Activated naive CD8-positive, alpha-beta T cell treated with anti-CD3 and anti-CD28 coated beads, Interleukin-2, amount 10 ng/mL, durations not matched to agents 7 days and 5 days (primary cell): Measurements from ENCODE around the gene P2RY12. TPM values are rescaled to one million over a fixed set of nuclear protein-coding genes. Genes with fewer than 3 reads are reported as not detected.

ENCODE experiments used
- ATAC-seq: fragments of 150-1000 bp; cut with Tn5 transposase; one replicate; pipeline ENCODE4 v1.10.0; 2021; ENCODE audit warnings: low read depth, moderate library complexity
- POLR2A ChIA-PET: fragments of 350-600 bp; sonication (Branson Sonifier 250); formaldehyde crosslinking; loops from one replicate; lab custom pipeline; 2021; ENCODE audit warnings: antibody characterized with exemption; lab: Charles Lee
- DNase-seq: peaks from one replicate; pipeline ENCODE4 v3.0.0; 2021
- H3K27ac Mint-ChIP-seq: one replicate; pipeline ENCODE4 v1.8.0; 2022; ENCODE audit warnings: mild to moderate bottlenecking, mixed read lengths
- H3K27me3 Mint-ChIP-seq: one replicate; pipeline ENCODE4 v1.8.0; 2022; ENCODE audit warnings: mild to moderate bottlenecking, moderate library complexity, mixed read lengths
- H3K36me3 Mint-ChIP-seq: one replicate; pipeline ENCODE4 v1.8.0; 2021; ENCODE audit warnings: mild to moderate bottlenecking, mixed read lengths
- H3K4me1 Mint-ChIP-seq: one replicate; pipeline ENCODE4 v1.8.0; 2021; ENCODE audit warnings: mixed read lengths
- H3K4me3 Mint-ChIP-seq: one replicate; pipeline ENCODE4 v1.8.0; 2022; ENCODE audit warnings: mild to moderate bottlenecking, moderate library complexity, mixed read lengths
- H3K9me3 Mint-ChIP-seq: one replicate; pipeline ENCODE4 v1.8.0; 2021; ENCODE audit warnings: mixed read lengths
- total RNA-seq, 2 experiments: library from RNA; stranded (reverse); gene quantifications; one replicate each; pipeline ENCODE4 v1.2.3, GENCODE V29; 2021

P2RY12 gene
- total RNA-seq, 2 experiments from 2014 or later = not detected

- no peak overlapping the region for H3K27ac Mint-ChIP-seq
- peaks cover 12% of the 10 kb centered on the region for H3K27me3 Mint-ChIP-seq
- DNase-seq (no peak), ATAC-seq (no peak)
- H3K4me3 Mint-ChIP-seq = no peak overlapping the region
- H3K36me3 Mint-ChIP-seq = no peaks in the 10 kb centered on the region
- H3K9me3 Mint-ChIP-seq = no peaks in the 10 kb centered on the region
- POLR2A ChIA-PET = no interaction called here
- H3K4me1 Mint-ChIP-seq = no peaks in the 10 kb centered on the region
These were observed 64.4 kb downstream of the P2RY12 start for GRCh38 chr3:151320131-151320530.

- no peaks in the 10 kb centered on the region for H3K36me3 Mint-ChIP-seq
- POLR2A ChIA-PET = no interaction called here
- no peak for DNase-seq
- no peak overlapping the region for H3K27ac Mint-ChIP-seq
- ATAC-seq = no peak
- H3K27me3 Mint-ChIP-seq = peaks cover 12% of the 10 kb centered on the region
- H3K4me3 Mint-ChIP-seq = no peak overlapping the region
- H3K4me1 Mint-ChIP-seq = no peaks in the 10 kb centered on the region
- no peaks in the 10 kb centered on the region for H3K9me3 Mint-ChIP-seq
These were observed 64.9 kb downstream of the P2RY12 start for GRCh38 chr3:151319628-151320027.

GRCh38 chr3:151318991-151319390, 65.6 kb downstream of the P2RY12 start:
- Mint-ChIP-seq H3K27me3 (peaks cover 12% of the 10 kb centered on the region), H3K27ac (no peak overlapping the region), H3K4me1 (no peaks in the 10 kb centered on the region), H3K36me3 (no peaks in the 10 kb centered on the region), H3K4me3 (no peak overlapping the region), H3K9me3 (no peaks in the 10 kb centered on the region)
- POLR2A ChIA-PET = no interaction called here
- ATAC-seq (no peak), DNase-seq (no peak)

- H3K4me1 Mint-ChIP-seq = no peaks in the 10 kb centered on the region
- peaks cover 12% of the 10 kb centered on the region for H3K27me3 Mint-ChIP-seq
- POLR2A ChIA-PET = no interaction called here
- H3K9me3 Mint-ChIP-seq = no peaks in the 10 kb centered on the region
- H3K27ac Mint-ChIP-seq = no peak overlapping the region
- no peaks in the 10 kb centered on the region for H3K36me3 Mint-ChIP-seq
- DNase-seq = no peak
- no peak for ATAC-seq
- H3K4me3 Mint-ChIP-seq = no peak overlapping the region
These were observed 66.2 kb downstream of the P2RY12 start for GRCh38 chr3:151318313-151318712.

- Mint-ChIP-seq H3K36me3 (no peaks in the 10 kb centered on the region), H3K27me3 (peaks cover 10% of the 10 kb centered on the region), H3K9me3 (no peaks in the 10 kb centered on the region), H3K27ac (no peak within 1 kb of the TSS), H3K4me1 (no peaks in the 10 kb centered on the region), H3K4me3 (no peak within 1 kb of the TSS)
- no peak for ATAC-seq
- no peak for DNase-seq
- POLR2A ChIA-PET = no interaction called here
These were observed 68.1 kb downstream of the P2RY12 start, which contains the start of gene GPR87 for GRCh38 chr3:151316267-151316991. GPR87 (minus strand) TSS chr3:151316820; CDS start chr3:151300100, 16,720 bp downstream.

GRCh38 chr3:151315846-151316245, 68.7 kb downstream of the P2RY12 start:
- Mint-ChIP-seq H3K27me3 (peaks cover 10% of the 10 kb centered on the region), H3K36me3 (no peaks in the 10 kb centered on the region), H3K9me3 (no peaks in the 10 kb centered on the region), H3K4me3 (no peak overlapping the region), H3K4me1 (no peaks in the 10 kb centered on the region), H3K27ac (no peak overlapping the region)
- ATAC-seq (no peak), DNase-seq (no peak)
- POLR2A ChIA-PET = no interaction called here

GRCh38 chr3:151315136-151315535, 69.4 kb downstream of the P2RY12 start:
- DNase-seq = no peak
- no peaks in the 10 kb centered on the region for H3K9me3 Mint-ChIP-seq
- POLR2A ChIA-PET = no interaction called here
- H3K36me3 Mint-ChIP-seq = no peaks in the 10 kb centered on the region
- peaks cover 6% of the 10 kb centered on the region for H3K27me3 Mint-ChIP-seq
- no peak for ATAC-seq
- no peak overlapping the region for H3K27ac Mint-ChIP-seq
- H3K4me1 Mint-ChIP-seq = no peaks in the 10 kb centered on the region
- no peak overlapping the region for H3K4me3 Mint-ChIP-seq

GRCh38 chr3:151314593-151314992, 70.0 kb downstream of the P2RY12 start:
- peaks cover 6% of the 10 kb centered on the region for H3K27me3 Mint-ChIP-seq
- H3K4me1 Mint-ChIP-seq = no peaks in the 10 kb centered on the region
- H3K36me3 Mint-ChIP-seq = no peaks in the 10 kb centered on the region
- no peak overlapping the region for H3K4me3 Mint-ChIP-seq
- no peak overlapping the region for H3K27ac Mint-ChIP-seq
- POLR2A ChIA-PET = no interaction called here
- H3K9me3 Mint-ChIP-seq = no peaks in the 10 kb centered on the region
- ATAC-seq (no peak), DNase-seq (no peak)

- Mint-ChIP-seq H3K36me3 (no peaks in the 10 kb centered on the region), H3K4me1 (no peaks in the 10 kb centered on the region), H3K27ac (no peak overlapping the region), H3K9me3 (no peaks in the 10 kb centered on the region), H3K27me3 (peaks cover 8% of the 10 kb centered on the region), H3K4me3 (no peak overlapping the region)
- ATAC-seq (no peak), DNase-seq (no peak)
- POLR2A ChIA-PET = no interaction called here
These were observed 70.4 kb downstream of the P2RY12 start for GRCh38 chr3:151314137-151314536.

GRCh38 chr3:151312972-151313371, 71.6 kb downstream of the P2RY12 start:
- Mint-ChIP-seq H3K4me1 (no peaks in the 10 kb centered on the region), H3K36me3 (no peaks in the 10 kb centered on the region), H3K27ac (no peak overlapping the region), H3K9me3 (no peaks in the 10 kb centered on the region), H3K4me3 (no peak overlapping the region), H3K27me3 (peaks cover 8% of the 10 kb centered on the region)
- POLR2A ChIA-PET = no interaction called here
- ATAC-seq (no peak), DNase-seq (no peak)

GRCh38 chr3:151309566-151309965, 75.0 kb downstream of the P2RY12 start:
- Mint-ChIP-seq H3K9me3 (no peaks in the 10 kb centered on the region), H3K36me3 (peaks cover 1% of the 10 kb centered on the region), H3K4me1 (peaks cover 15% of the 10 kb centered on the region), H3K27ac (no peak overlapping the region), H3K27me3 (peaks cover 2% of the 10 kb centered on the region), H3K4me3 (no peak overlapping the region)
- ATAC-seq (no peak), DNase-seq (no peak)
- POLR2A ChIA-PET = no interaction called here

GRCh38 chr3:151307583-151308488, 76.7 kb downstream of the P2RY12 start:
- Mint-ChIP-seq H3K36me3 (peaks cover 3% of the 10 kb centered on the region), H3K4me3 (no peak overlapping the region), H3K27ac (no peak overlapping the region), H3K27me3 (peaks cover 2% of the 10 kb centered on the region), H3K9me3 (no peaks in the 10 kb centered on the region), H3K4me1 (peaks cover 17% of the 10 kb centered on the region)
- no peak for ATAC-seq
- POLR2A ChIA-PET = no interaction called here
- DNase-seq = no peak

GRCh38 chr3:151307131-151307530, 77.4 kb downstream of the P2RY12 start:
- no peak overlapping the region for H3K27ac Mint-ChIP-seq
- peaks cover 2% of the 10 kb centered on the region for H3K27me3 Mint-ChIP-seq
- H3K4me3 Mint-ChIP-seq = no peak overlapping the region

More at GRCh38 chr3:151307131-151307530, 77.4 kb downstream of the P2RY12 start:
- POLR2A ChIA-PET = no interaction called here
- ATAC-seq (no peak), DNase-seq (no peak)
- Mint-ChIP-seq H3K4me1 (peaks cover 17% of the 10 kb centered on the region), H3K36me3 (peaks cover 3% of the 10 kb centered on the region), H3K9me3 (no peaks in the 10 kb centered on the region)
